Esophagus muscularis mucosa (tissue), 3 donors: ENCODE measurements around the gene COL5A1.

Experiments used
- POLR2AphosphoS5 ChIP-seq, 2 donors: sonication (generic); formaldehyde crosslinking; IDR thresholded peaks; one replicate each; pipeline ENCODE4 v1.6.1; 2017; ENCODE audit warnings: antibody characterized with exemption in 2 of 2
- TF ChIP-seq, protein P1 (sequence below), 3 experiments: fragments of 200-600 bp in 2 of 3; fragments of 450-650 bp in 1 of 3; sonication (generic) in 2 of 3; IDR thresholded peaks; one replicate each; pipeline ENCODE4 v1.5.1; 2017 to 2019; ENCODE audit warnings: antibody characterized with exemption in 3 of 3, mild to moderate bottlenecking in 2 of 3, moderate library complexity in 1 of 3

- TF ChIP-seq, protein P1, sequence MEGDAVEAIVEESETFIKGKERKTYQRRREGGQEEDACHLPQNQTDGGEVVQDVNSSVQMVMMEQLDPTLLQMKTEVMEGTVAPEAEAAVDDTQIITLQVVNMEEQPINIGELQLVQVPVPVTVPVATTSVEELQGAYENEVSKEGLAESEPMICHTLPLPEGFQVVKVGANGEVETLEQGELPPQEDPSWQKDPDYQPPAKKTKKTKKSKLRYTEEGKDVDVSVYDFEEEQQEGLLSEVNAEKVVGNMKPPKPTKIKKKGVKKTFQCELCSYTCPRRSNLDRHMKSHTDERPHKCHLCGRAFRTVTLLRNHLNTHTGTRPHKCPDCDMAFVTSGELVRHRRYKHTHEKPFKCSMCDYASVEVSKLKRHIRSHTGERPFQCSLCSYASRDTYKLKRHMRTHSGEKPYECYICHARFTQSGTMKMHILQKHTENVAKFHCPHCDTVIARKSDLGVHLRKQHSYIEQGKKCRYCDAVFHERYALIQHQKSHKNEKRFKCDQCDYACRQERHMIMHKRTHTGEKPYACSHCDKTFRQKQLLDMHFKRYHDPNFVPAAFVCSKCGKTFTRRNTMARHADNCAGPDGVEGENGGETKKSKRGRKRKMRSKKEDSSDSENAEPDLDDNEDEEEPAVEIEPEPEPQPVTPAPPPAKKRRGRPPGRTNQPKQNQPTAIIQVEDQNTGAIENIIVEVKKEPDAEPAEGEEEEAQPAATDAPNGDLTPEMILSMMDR (IDR thresholded peaks at IDR 0.05): no peak
- no peak for TF ChIP-seq POLR2AphosphoS5 (IDR thresholded peaks at IDR 0.05)
Observed at GRCh38 chr9:134717056-134717455, 75.5 kb downstream of the COL5A1 start.
